ENCODE results near the gene OR52I2.

DNA sequence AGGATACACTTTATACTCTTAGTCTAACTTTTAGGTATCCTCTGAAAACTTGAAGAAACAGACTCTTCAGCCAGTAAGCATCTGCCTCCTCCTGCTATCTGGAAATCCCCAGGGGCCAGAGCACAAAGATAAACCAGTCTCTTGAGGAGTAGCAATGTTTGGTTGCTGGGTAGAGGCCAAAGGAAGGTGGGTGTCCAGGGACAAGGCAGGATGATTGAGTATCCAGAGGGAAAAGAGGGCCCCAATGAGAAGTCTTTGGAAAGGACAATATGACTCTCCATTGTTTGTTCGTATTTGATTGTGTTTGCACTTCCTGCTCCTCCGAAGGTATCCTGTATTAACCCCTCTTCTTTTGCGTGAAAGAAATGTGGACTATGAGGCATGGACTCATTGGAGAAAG is 7.5 kb downstream of the OR52I2 start:
- TF ChIP-seq CTCF (IDR thresholded peaks at IDR 0.05 in 4 of 5, conservative IDR thresholded peaks at IDR 0.05 in 1 of 5) (no peak), POLR2A (IDR thresholded peaks at IDR 0.05) (no peak)
